HCT116 (cell line): ENCODE results near the gene GDF10. TPM values are rescaled to one million over a fixed set of nuclear protein-coding genes. Genes with fewer than 3 reads are reported as not detected.

Experiments
- ATAC-seq: fragments of 200-7000 bp; cut with Tn5 transposase; 2 replicates; pipeline ENCODE4 v1.9.1; 2020; ENCODE audit warnings: mild to moderate bottlenecking, moderate library complexity
- BruUV-seq: library from RNA; stranded (reverse); fragments of 400-500 nt; replicated peaks from 2 replicates; lab custom pipeline; 2021; lab: Mats Ljungman, UMichigan
- CTCF ChIA-PET: fragments of 300-600 bp; sonication (Branson Sonifier 250); formaldehyde crosslinking; loops from one replicate; lab custom pipeline; 2021; ENCODE audit warnings: antibody characterized with exemption; lab: Charles Lee
- POLR2A ChIA-PET: fragments of 300-600, 350-600 bp; sonication (Branson Sonifier 250); formaldehyde crosslinking; loops from one replicate; lab custom pipeline; 2021; ENCODE audit warnings: antibody characterized with exemption; lab: Charles Lee
- RAD21 ChIA-PET, 2 experiments: fragments of 300-600 bp; sonication (Branson Sonifier 250); formaldehyde crosslinking; loops; one replicate each; lab custom pipeline; 2023; ENCODE audit warnings: low total read pairs in 2 of 2; ENCODE audit not compliant: uncharacterized antibody in 2 of 2, unreplicated experiment in 2 of 2, low non-redundant PET in 1 of 2; lab: Charles Lee
- DNase-seq: peaks from one replicate; pipeline ENCODE4 v3.0.0-alpha.2; 2010; ENCODE audit warnings: low read depth, low spot score
- H2AFZ ChIP-seq: fragments of 200-600 bp; shearing (Covaris generic), sonication (generic); 2 replicates; pipeline ENCODE4 v1.6.1; 2017; ENCODE audit warnings: low read depth, mixed run types, mixed read lengths, antibody characterized with exemption, low read length; ENCODE audit not compliant: poor library complexity, severe bottlenecking
- H3K27ac ChIP-seq: 2 replicates; pipeline ENCODE4 v1.5.1; 2012; ENCODE audit warnings: low read depth, low read length
- H3K27me3 ChIP-seq: fragments of 200-600 bp; sonication (generic); 2 replicates; pipeline ENCODE4 v1.6.1; 2016; ENCODE audit warnings: mixed run types, low read length, mixed read lengths; ENCODE audit not compliant: insufficient read depth
- H3K36me3 ChIP-seq, 2 experiments: fragments of 200-500 bp in 1 of 2; fragments of 200-600 bp in 1 of 2; sonication (Bioruptor generic) in 1 of 2; sonication (generic) in 1 of 2; 2 replicates each; pipeline versions ENCODE4 v1.5.1 to v1.6.1; 2014 to 2016; ENCODE audit warnings: low read length in 2 of 2, inconsistent platforms in 1 of 2, mixed read lengths in 1 of 2, mixed run types in 1 of 2; ENCODE audit not compliant: insufficient read depth in 2 of 2, control insufficient read depth in 1 of 2
- H3K4me1 ChIP-seq, 2 experiments: fragments of 200-600 bp in 1 of 2; sonication (generic) in 1 of 2; 2 replicates each; pipeline versions ENCODE4 v1.5.1 to v1.6.1; 2012 to 2017; ENCODE audit warnings: low read length in 2 of 2, inconsistent platforms in 1 of 2, mild to moderate bottlenecking in 1 of 2, mixed read lengths in 1 of 2, mixed run types in 1 of 2, moderate library complexity in 1 of 2; ENCODE audit not compliant: insufficient read depth in 2 of 2, control insufficient read depth in 1 of 2
- H3K4me2 ChIP-seq: fragments of 200-600 bp; sonication (generic); 2 replicates; pipeline ENCODE4 v1.6.1; 2017; ENCODE audit warnings: mixed run types, low read length, mixed read lengths
- H3K4me3 ChIP-seq, 2 experiments: fragments of 200-600 bp in 1 of 2; sonication (generic) in 1 of 2; replicated peaks in 1 of 2; 2 replicates each; pipeline ENCODE4 v1.5.1; 2011 to 2016; ENCODE audit warnings: low read length in 2 of 2, control low read depth in 1 of 2, low read depth in 1 of 2, mild to moderate bottlenecking in 1 of 2, mixed read lengths in 1 of 2, mixed run types in 1 of 2
- H3K79me2 ChIP-seq: fragments of 200-600 bp; sonication (generic); 2 replicates; pipeline ENCODE4 v1.6.1; 2017; ENCODE audit warnings: mild to moderate bottlenecking, mixed run types, low read length, moderate library complexity, mixed read lengths; ENCODE audit not compliant: insufficient read depth
- H3K9ac ChIP-seq: fragments of 200-600 bp; sonication (generic); 2 replicates; pipeline ENCODE4 v1.6.1; 2016; ENCODE audit warnings: low read length, mixed read lengths
- H3K9me2 ChIP-seq: fragments of 200-600 bp; sonication (generic), shearing (Covaris generic); 2 replicates; pipeline ENCODE4 v1.6.1; 2017; ENCODE audit warnings: mixed run types, mild to moderate bottlenecking, moderate library complexity; ENCODE audit not compliant: insufficient read depth
- H3K9me3 ChIP-seq, 2 experiments: fragments of 200-500 bp in 1 of 2; fragments of 200-600 bp in 1 of 2; sonication (Bioruptor generic) in 1 of 2; sonication (generic) in 1 of 2; 2 replicates each; pipeline ENCODE4 v1.6.1; 2014 to 2017; ENCODE audit warnings: low read length in 2 of 2, mixed read lengths in 2 of 2, inconsistent platforms in 1 of 2, low read depth in 1 of 2, mild to moderate bottlenecking in 1 of 2, mixed run types in 1 of 2, moderate library complexity in 1 of 2; ENCODE audit not compliant: control insufficient read depth in 1 of 2, insufficient read depth in 1 of 2
- H4K20me1 ChIP-seq: fragments of 200-600 bp; sonication (generic), shearing (Covaris generic); 2 replicates; pipeline ENCODE4 v1.6.1; 2017; ENCODE audit warnings: mixed run types, mild to moderate bottlenecking, moderate library complexity; ENCODE audit not compliant: insufficient read depth
- CEBPB ChIP-seq: IDR thresholded peaks from 2 replicates; pipeline ENCODE4 v1.6.1; 2012; ENCODE audit warnings: low read depth
- CTCF ChIP-seq, 3 experiments: fragments of 200-600 bp in 1 of 3; sonication (generic) in 1 of 3; IDR thresholded peaks in 2 of 3; conservative IDR thresholded peaks in 1 of 3; 2 replicates each; pipeline ENCODE4 v1.5.1; 2012 to 2017; ENCODE audit warnings: low read depth in 2 of 3, low read length in 2 of 3, antibody characterized with exemption in 1 of 3, borderline replicate concordance in 1 of 3, control low read depth in 1 of 3, mild to moderate bottlenecking in 1 of 3, mixed read lengths in 1 of 3, mixed run types in 1 of 3, moderate library complexity in 1 of 3; ENCODE audit not compliant: insufficient read depth in 1 of 3
- EGR1 ChIP-seq: IDR thresholded peaks from 2 replicates; pipeline ENCODE4 v1.6.1; 2012; ENCODE audit warnings: low read depth
- ELF1 ChIP-seq: IDR thresholded peaks from 2 replicates; pipeline ENCODE4 v1.6.1; 2012; ENCODE audit warnings: low read depth, borderline replicate concordance
- EZH2 ChIP-seq: fragments of 200-600 bp; sonication (generic); IDR thresholded peaks from 2 replicates; pipeline ENCODE4 v1.6.1; 2017; ENCODE audit warnings: antibody characterized with exemption, mixed run types
- EZH2phosphoT487 ChIP-seq: fragments of 200-600 bp; IDR thresholded peaks from 2 replicates; pipeline ENCODE4 v1.6.1; 2018; ENCODE audit warnings: antibody characterized with exemption, borderline replicate concordance
- JUND ChIP-seq: IDR thresholded peaks from 2 replicates; pipeline ENCODE4 v1.6.1; 2012
- POLR2A ChIP-seq: IDR thresholded peaks from 2 replicates; pipeline ENCODE4 v1.7.0; 2011; ENCODE audit warnings: borderline replicate concordance; ENCODE audit not compliant: insufficient read depth, insufficient read length; ENCODE audit errors: extremely low read depth
- POLR2AphosphoS5 ChIP-seq: IDR thresholded peaks from 2 replicates; pipeline ENCODE4 v1.6.1; 2011; ENCODE audit warnings: mild to moderate bottlenecking, low read depth, low read length, moderate library complexity
- RAD21 ChIP-seq: IDR thresholded peaks from 2 replicates; pipeline ENCODE4 v1.6.1; 2012; ENCODE audit warnings: low read depth, mild to moderate bottlenecking
- SP1 ChIP-seq: IDR thresholded peaks from 2 replicates; pipeline ENCODE4 v1.6.1; 2012; ENCODE audit warnings: low read depth
- SRF ChIP-seq: IDR thresholded peaks from 2 replicates; pipeline ENCODE4 v1.6.1; 2012; ENCODE audit warnings: low read depth
- YY1 ChIP-seq: IDR thresholded peaks from 2 replicates; pipeline ENCODE4 v1.6.1; 2011; ENCODE audit warnings: low read length, low read depth, moderate library complexity, mild to moderate bottlenecking; ENCODE audit not compliant: insufficient replicate concordance; ENCODE audit errors: extremely low read depth
- ZNF274 ChIP-seq: fragments of 200-500 bp; sonication (Bioruptor generic); IDR thresholded peaks from 2 replicates; pipeline ENCODE4 v1.6.1; 2014; ENCODE audit warnings: mild to moderate bottlenecking, low read depth, low read length, inconsistent platforms
- intact Hi-C: fragments of 100-400 bp; cut with micrococcal nuclease; formaldehyde crosslinking; loops from 2 replicates; pipeline ENCODE4 v1.10.0; 2022
- total RNA-seq: library from RNA; stranded (reverse); gene quantifications from one replicate; pipeline ENCODE4 v1.2.1, GENCODE V29; 2021; ENCODE audit not compliant: unreplicated experiment
- TF ChIP-seq, protein P1 (sequence below): IDR thresholded peaks from 2 replicates; pipeline ENCODE4 v1.6.1; 2012; ENCODE audit warnings: low read depth
- TF ChIP-seq, protein P2 (sequence below): IDR thresholded peaks from 2 replicates; pipeline ENCODE4 v1.6.1; 2011; ENCODE audit warnings: mild to moderate bottlenecking, low read length, moderate library complexity; ENCODE audit not compliant: insufficient replicate concordance; ENCODE audit errors: extremely low read depth
- TF ChIP-seq, protein P3 (sequence below): IDR thresholded peaks from 2 replicates; pipeline ENCODE4 v1.6.1; 2012

The GDF10 gene
- total RNA-seq, 1 experiment from 2014 or later: not detected

DNA sequence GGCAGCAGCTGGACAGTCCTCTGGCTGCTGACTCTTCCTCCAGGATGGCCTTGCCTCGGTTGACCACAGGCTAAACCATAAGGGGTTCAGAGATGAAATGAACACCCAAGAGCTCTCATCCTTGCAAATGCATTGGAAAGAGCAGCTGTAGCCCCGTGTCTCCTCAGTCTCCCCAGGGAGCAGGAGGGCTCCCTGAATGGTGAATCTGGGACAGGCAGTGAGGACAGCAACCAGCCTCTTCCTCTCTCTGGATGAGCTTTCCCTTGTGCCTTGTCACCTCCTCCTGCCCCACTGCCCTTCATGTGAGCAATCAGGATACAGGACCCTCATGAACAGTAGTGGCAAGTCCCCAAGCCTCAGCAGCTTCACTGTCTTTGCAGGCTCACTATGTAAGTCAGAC, 23.9 kb upstream of the GDF10 start:
- BruUV-seq: no TSS peak
- RAD21 ChIA-PET: no interaction called here
- H2AFZ ChIP-seq: no peak overlapping the region

More for the DNA sequence above, 23.9 kb upstream of the GDF10 start:
- Histone ChIP-seq H3K9me2 (no peaks in the 10 kb centered on the region), H3K36me3 (no peaks in the 10 kb centered on the region), H3K27ac (no peak overlapping the region), H3K4me3 (no peak overlapping the region), H3K9me3 (no peaks in the 10 kb centered on the region; a peak in 1 of 4 replicates), H3K27me3 (no peaks in the 10 kb centered on the region), H4K20me1 (no peaks in the 10 kb centered on the region), H3K79me2 (no peaks in the 10 kb centered on the region), H3K9ac (no peak overlapping the region), H3K4me2 (no peak overlapping the region), H3K4me1 (peaks cover 7 to 11% of the 10 kb centered on the region in 2 experiments; a peak in 3 of 4 replicates)
- ChIA-PET CTCF (no interaction called here), POLR2A (no interaction called here)
- no peak for ATAC-seq
- intact Hi-C loops: no loop called here
- TF ChIP-seq JUND (no peak), CTCF (IDR thresholded peaks at IDR 0.05 in 2 of 3, conservative IDR thresholded peaks at IDR 0.05 in 1 of 3; ENCODE audit: borderline replicate concordance in 1 of 3, insufficient read depth in 1 of 3, low read depth in 2 of 3, low read length in 2 of 3) (no peak), RAD21 (no peak), ELF1 (no peak), EZH2 (no peak), EZH2phosphoT487 (no peak), POLR2AphosphoS5 (no peak), EGR1 (no peak), CEBPB (no peak), SRF (no peak), ZNF274 (no peak), YY1 (no peak), POLR2A (no peak), SP1 (no peak)
- TF ChIP-seq, protein P1, sequence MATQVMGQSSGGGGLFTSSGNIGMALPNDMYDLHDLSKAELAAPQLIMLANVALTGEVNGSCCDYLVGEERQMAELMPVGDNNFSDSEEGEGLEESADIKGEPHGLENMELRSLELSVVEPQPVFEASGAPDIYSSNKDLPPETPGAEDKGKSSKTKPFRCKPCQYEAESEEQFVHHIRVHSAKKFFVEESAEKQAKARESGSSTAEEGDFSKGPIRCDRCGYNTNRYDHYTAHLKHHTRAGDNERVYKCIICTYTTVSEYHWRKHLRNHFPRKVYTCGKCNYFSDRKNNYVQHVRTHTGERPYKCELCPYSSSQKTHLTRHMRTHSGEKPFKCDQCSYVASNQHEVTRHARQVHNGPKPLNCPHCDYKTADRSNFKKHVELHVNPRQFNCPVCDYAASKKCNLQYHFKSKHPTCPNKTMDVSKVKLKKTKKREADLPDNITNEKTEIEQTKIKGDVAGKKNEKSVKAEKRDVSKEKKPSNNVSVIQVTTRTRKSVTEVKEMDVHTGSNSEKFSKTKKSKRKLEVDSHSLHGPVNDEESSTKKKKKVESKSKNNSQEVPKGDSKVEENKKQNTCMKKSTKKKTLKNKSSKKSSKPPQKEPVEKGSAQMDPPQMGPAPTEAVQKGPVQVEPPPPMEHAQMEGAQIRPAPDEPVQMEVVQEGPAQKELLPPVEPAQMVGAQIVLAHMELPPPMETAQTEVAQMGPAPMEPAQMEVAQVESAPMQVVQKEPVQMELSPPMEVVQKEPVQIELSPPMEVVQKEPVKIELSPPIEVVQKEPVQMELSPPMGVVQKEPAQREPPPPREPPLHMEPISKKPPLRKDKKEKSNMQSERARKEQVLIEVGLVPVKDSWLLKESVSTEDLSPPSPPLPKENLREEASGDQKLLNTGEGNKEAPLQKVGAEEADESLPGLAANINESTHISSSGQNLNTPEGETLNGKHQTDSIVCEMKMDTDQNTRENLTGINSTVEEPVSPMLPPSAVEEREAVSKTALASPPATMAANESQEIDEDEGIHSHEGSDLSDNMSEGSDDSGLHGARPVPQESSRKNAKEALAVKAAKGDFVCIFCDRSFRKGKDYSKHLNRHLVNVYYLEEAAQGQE: no peak
- TF ChIP-seq, protein P2, sequence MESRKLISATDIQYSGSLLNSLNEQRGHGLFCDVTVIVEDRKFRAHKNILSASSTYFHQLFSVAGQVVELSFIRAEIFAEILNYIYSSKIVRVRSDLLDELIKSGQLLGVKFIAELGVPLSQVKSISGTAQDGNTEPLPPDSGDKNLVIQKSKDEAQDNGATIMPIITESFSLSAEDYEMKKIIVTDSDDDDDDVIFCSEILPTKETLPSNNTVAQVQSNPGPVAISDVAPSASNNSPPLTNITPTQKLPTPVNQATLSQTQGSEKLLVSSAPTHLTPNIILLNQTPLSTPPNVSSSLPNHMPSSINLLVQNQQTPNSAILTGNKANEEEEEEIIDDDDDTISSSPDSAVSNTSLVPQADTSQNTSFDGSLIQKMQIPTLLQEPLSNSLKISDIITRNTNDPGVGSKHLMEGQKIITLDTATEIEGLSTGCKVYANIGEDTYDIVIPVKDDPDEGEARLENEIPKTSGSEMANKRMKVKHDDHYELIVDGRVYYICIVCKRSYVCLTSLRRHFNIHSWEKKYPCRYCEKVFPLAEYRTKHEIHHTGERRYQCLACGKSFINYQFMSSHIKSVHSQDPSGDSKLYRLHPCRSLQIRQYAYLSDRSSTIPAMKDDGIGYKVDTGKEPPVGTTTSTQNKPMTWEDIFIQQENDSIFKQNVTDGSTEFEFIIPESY: no peak
- TF ChIP-seq, protein P3, sequence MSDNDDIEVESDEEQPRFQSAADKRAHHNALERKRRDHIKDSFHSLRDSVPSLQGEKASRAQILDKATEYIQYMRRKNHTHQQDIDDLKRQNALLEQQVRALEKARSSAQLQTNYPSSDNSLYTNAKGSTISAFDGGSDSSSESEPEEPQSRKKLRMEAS: no peak
- DNase-seq: no peak
